Progenitor cell of endocrine pancreas (in vitro differentiated cells): ENCODE measurements around the gene PSME3. TPM values are rescaled to one million over a fixed set of nuclear protein-coding genes. Genes with fewer than 3 reads are reported as not detected.
A peak's percentile ranks its signal among the peaks of the same experiment; 100 is the strongest.
"Not testable (repeated sequence)": the region's sequence is repeated elsewhere in the genome, so short reads cannot be mapped to it uniquely, and the experiment has no call there.

Source experiments
- DNase-seq: peaks from one replicate; pipeline ENCODE4 v3.0.0; 2021; ENCODE audit warnings: low spot score; ENCODE audit not compliant: unreplicated experiment
- H3K27ac Mint-ChIP-seq: 2 replicates; pipeline ENCODE4 v1.8.0; 2021; ENCODE audit warnings: mild to moderate bottlenecking, moderate library complexity, mixed read lengths
- H3K27me3 Mint-ChIP-seq: 2 replicates; pipeline ENCODE4 v1.8.0; 2021; ENCODE audit warnings: mixed read lengths
- H3K36me3 Mint-ChIP-seq: 2 replicates; pipeline ENCODE4 v1.8.0; 2022; ENCODE audit warnings: mixed read lengths; ENCODE audit not compliant: insufficient read depth
- H3K4me1 Mint-ChIP-seq: 2 replicates; pipeline ENCODE4 v1.8.0; 2021; ENCODE audit warnings: low read depth, mixed read lengths
- H3K4me3 Mint-ChIP-seq: 2 replicates; pipeline ENCODE4 v1.8.0; 2021; ENCODE audit warnings: low read depth, mild to moderate bottlenecking, moderate library complexity, mixed read lengths
- H3K9me3 Mint-ChIP-seq: 2 replicates; pipeline ENCODE4 v1.8.0; 2021; ENCODE audit warnings: low read depth, mixed read lengths
- total RNA-seq: library from RNA; stranded (reverse); gene quantifications from 2 replicates; pipeline ENCODE4 v1.2.1, GENCODE V29; 2021
- TF ChIP-seq, protein P1 (sequence below): fragments of 200-600 bp; sonication (generic); IDR thresholded peaks from one replicate; pipeline ENCODE4 v1.5.0; 2021; ENCODE audit warnings: antibody characterized with exemption, mild to moderate bottlenecking; ENCODE audit not compliant: unreplicated experiment

Gene PSME3
- total RNA-seq, 1 donor from 2014 or later, result 121 TPM

DNA sequence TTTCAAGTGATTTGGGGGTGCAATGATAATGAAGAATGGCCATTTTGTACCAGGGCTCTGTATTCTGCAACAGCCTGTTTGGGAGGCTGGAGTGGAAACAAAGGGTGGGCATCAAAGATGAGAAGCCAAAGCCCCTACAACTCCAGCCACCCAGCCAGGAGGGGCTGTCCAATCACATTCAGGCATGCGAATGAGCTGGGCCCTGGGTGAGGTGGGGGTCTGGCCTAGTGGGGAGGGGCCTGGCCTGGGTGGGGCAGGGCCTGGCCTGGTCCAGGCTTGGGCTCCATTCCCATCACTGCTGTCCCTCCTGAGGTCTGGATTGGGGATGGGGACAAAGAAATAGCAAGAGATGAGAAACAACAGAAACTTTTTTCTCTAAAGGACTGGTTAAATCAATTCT, 24.2 kb downstream of the PSME3 start:
- TF ChIP-seq, protein P1, sequence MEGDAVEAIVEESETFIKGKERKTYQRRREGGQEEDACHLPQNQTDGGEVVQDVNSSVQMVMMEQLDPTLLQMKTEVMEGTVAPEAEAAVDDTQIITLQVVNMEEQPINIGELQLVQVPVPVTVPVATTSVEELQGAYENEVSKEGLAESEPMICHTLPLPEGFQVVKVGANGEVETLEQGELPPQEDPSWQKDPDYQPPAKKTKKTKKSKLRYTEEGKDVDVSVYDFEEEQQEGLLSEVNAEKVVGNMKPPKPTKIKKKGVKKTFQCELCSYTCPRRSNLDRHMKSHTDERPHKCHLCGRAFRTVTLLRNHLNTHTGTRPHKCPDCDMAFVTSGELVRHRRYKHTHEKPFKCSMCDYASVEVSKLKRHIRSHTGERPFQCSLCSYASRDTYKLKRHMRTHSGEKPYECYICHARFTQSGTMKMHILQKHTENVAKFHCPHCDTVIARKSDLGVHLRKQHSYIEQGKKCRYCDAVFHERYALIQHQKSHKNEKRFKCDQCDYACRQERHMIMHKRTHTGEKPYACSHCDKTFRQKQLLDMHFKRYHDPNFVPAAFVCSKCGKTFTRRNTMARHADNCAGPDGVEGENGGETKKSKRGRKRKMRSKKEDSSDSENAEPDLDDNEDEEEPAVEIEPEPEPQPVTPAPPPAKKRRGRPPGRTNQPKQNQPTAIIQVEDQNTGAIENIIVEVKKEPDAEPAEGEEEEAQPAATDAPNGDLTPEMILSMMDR, result no peak
- H3K36me3 Mint-ChIP-seq, result no peaks in the 10 kb centered on the region
- H3K4me3 Mint-ChIP-seq, result no peak overlapping the region
- no peaks in the 10 kb centered on the region for H3K4me1 Mint-ChIP-seq
- no peak for DNase-seq
- H3K9me3 Mint-ChIP-seq, result no peaks in the 10 kb centered on the region
- no peak overlapping the region for H3K27ac Mint-ChIP-seq
- H3K27me3 Mint-ChIP-seq, result peaks cover 4% of the 10 kb centered on the region

DNA sequence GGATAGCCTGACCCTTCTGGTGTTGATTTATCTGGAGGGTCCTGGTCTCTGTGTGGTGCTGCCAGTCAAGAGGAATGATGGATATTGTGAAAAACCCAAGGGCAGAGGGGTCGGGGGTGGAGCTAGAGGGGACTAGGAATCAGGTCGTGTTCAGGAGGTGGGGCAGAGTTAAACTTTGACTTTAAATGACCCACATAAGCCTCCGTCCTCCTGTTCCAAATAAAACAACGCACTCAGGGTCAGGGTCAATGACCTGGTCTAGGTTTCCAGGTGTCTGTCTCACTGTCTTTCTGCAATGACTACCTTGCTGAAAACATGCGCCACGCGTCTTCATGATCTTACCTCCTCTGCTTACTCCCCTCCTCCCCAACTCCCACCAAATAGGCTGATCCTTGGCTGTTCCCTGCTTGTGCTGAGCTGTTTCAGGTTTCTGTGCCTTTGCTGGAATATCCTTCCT, 32.5 kb downstream of the PSME3 start:
- no peak for DNase-seq
- no peaks in the 10 kb centered on the region for H3K27me3 Mint-ChIP-seq
- peak overlapping the region; percentile 69 for H3K27ac Mint-ChIP-seq
- H3K36me3 Mint-ChIP-seq, result no peaks in the 10 kb centered on the region
- TF ChIP-seq, protein P1, result no peak
- no peak overlapping the region for H3K4me3 Mint-ChIP-seq
- H3K9me3 Mint-ChIP-seq, result peaks cover 7% of the 10 kb centered on the region
- H3K4me1 Mint-ChIP-seq, result peaks cover 32% of the 10 kb centered on the region

DNA sequence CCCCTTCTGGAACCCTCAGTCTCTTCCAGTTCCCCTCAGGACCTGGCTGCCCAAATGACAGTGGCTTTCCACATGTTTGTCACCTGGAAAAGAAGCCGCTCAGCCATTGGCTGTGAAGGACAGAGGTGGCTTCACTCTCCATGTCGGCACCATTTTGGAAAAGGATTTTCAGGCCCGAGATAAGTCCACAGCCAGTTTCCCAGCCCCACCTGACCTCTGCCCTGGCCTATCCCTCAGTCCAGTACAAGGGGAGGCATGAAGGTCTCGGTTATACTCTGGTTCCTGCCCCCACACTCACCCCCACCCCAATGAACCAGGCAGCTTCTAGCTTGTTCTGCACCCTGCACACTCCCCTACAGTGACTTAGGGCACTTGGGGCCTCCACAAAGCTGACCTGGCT, 33.0 kb downstream of the PSME3 start:
- DNase-seq, result no peak
- Mint-ChIP-seq H3K9me3 (peaks cover 7% of the 10 kb centered on the region), H3K27me3 (no peaks in the 10 kb centered on the region), H3K4me1 (peaks cover 32% of the 10 kb centered on the region), H3K27ac (peak overlapping the region; percentile 87), H3K4me3 (no peak overlapping the region), H3K36me3 (no peaks in the 10 kb centered on the region)
- TF ChIP-seq, protein P1, result no peak

DNA sequence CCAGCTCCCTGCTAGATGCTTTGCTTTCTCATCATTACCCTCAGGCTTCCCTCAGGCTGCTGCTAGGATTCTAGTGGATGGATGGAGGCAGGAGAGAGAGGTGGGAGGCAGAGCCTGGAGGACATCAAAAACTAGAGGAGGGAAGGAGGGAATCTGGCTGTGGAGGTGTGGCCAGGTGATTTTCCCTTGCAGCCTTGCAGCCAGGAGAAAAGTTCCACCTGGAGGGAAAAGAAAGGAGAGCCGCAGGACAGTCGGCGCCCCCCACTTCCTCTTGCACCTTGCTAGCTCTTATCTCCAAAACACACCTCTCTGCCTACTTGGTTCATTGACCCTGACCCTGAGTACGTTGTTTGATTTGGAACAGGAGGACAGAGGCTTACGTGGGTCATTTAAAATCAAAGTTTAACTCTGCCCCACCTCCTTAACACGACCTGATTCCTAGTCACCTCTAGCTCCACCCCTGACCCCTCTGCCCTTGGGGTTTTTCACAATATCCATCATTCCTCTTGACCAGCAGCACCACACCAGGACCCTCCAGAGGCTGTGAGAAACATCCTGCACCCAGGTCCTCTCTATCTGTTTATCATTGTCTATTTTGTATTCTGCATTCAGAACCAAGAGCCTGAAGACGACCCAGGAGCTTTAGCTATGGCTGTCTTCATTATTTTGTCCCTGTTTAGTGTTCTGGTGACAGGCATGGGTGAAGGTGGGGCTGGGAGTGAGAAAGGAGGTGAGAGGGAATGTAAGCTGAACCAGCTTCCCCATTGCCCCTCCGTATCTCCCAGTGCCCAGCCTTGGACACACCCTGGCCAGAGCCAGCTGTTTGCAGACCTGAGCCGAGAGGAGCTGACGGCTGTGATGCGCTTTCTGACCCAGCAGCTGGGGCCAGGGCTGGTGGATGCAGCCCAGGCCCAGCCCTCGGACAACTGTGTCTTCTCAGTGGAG, 33.7 kb downstream of the PSME3 start:
- peaks cover 12% of the 10 kb centered on the region for H3K9me3 Mint-ChIP-seq
- peaks cover 32% of the 10 kb centered on the region for H3K4me1 Mint-ChIP-seq

DNA sequence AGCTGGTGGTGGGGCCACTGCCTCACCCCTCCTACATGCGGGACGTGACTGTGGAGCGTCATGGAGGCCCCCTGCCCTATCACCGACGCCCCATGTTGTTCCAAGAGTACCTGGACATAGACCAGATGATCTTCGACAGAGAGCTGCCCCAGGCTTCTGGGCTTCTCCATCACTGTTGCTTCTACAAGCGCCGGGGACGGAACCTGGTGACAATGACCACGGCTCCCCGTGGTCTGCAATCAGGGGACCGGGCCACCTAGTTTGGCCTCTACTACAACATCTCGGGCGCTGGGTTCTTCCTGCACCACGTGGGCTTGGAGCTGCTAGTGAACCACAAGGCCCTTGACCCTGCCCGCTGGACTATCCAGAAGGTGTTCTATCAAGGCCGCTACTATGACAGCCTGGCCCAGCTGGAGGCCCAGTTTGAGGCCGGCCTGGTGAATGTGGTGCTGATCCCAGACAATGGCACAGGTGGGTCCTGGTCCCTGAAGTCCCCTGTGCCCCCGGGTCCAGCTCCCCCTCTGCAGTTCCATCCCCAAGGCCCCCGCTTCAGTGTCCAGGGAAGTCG, 34.6 kb downstream of the PSME3 start:
- H3K27me3 Mint-ChIP-seq, DNase-seq, H3K4me3 Mint-ChIP-seq, H3K27ac Mint-ChIP-seq, H3K36me3 Mint-ChIP-seq: not testable (repeated sequence)
- peaks cover 12% of the 10 kb centered on the region for H3K9me3 Mint-ChIP-seq
- peaks cover 32% of the 10 kb centered on the region for H3K4me1 Mint-ChIP-seq

More for the DNA sequence above, 33.7 kb downstream of the PSME3 start:
- Mint-ChIP-seq H3K27me3 (no peaks in the 10 kb centered on the region), H3K27ac (peak overlapping the region; percentile 87), H3K4me3 (peak overlapping the region; percentile 34), H3K36me3 (peaks cover 3% of the 10 kb centered on the region)
- no peak for DNase-seq
- TF ChIP-seq, protein P1, result no peak
